Neural crest cell (in vitro differentiated cells): ENCODE data around the gene PPARA. TPM values are rescaled to one million over a fixed set of nuclear protein-coding genes. Genes with fewer than 3 reads are reported as not detected.

Experiments
- DNase-seq: peaks from one replicate; pipeline ENCODE4 v3.0.0; 2021; ENCODE audit warnings: low read depth, mixed read lengths, low spot score
- H3K27ac Mint-ChIP-seq: one replicate; pipeline ENCODE4 v1.8.0; 2021; ENCODE audit warnings: mild to moderate bottlenecking, mixed read lengths; ENCODE audit not compliant: unreplicated experiment
- H3K27me3 Mint-ChIP-seq: 2 replicates; pipeline ENCODE4 v1.8.0; 2021; ENCODE audit warnings: low read depth, mild to moderate bottlenecking, mixed read lengths
- H3K36me3 Mint-ChIP-seq: 2 replicates; pipeline ENCODE4 v1.8.0; 2021; ENCODE audit warnings: low read depth, mild to moderate bottlenecking, mixed read lengths
- H3K4me1 Mint-ChIP-seq: 2 replicates; pipeline ENCODE4 v1.8.0; 2021; ENCODE audit warnings: mixed read lengths
- H3K4me3 Mint-ChIP-seq: one replicate; pipeline ENCODE4 v1.8.0; 2021; ENCODE audit warnings: mild to moderate bottlenecking, mixed read lengths
- H3K9me3 Mint-ChIP-seq: 2 replicates; pipeline ENCODE4 v1.8.0; 2021; ENCODE audit warnings: mixed read lengths
- CTCF ChIP-seq: fragments of 200-600 bp; sonication (generic); conservative IDR thresholded peaks from 2 replicates; pipeline ENCODE4 v1.5.0; 2021; ENCODE audit warnings: antibody characterized with exemption, mild to moderate bottlenecking
- total RNA-seq: library from RNA; stranded (reverse); gene quantifications from 2 replicates; pipeline ENCODE4 v1.2.1, GENCODE V29; 2021

PPARA gene
- total RNA-seq, 1 donor from 2014 or later = 15.6 TPM

GRCh38 chr22:46104170-46104880 is 46.0 kb upstream of the PPARA start:
- H3K4me3 Mint-ChIP-seq = no peak overlapping the region
- no peak overlapping the region for H3K27ac Mint-ChIP-seq
- TF ChIP-seq CTCF = no peak
- H3K36me3 Mint-ChIP-seq = no peaks in the 10 kb centered on the region
- no peaks in the 10 kb centered on the region for H3K27me3 Mint-ChIP-seq
- peaks cover 3% of the 10 kb centered on the region for H3K4me1 Mint-ChIP-seq
- H3K9me3 Mint-ChIP-seq = no peaks in the 10 kb centered on the region
- no peak for DNase-seq

- H3K4me3 Mint-ChIP-seq = no peak overlapping the region
- no peak overlapping the region for H3K27ac Mint-ChIP-seq
- peaks cover 3% of the 10 kb centered on the region for H3K4me1 Mint-ChIP-seq
- H3K27me3 Mint-ChIP-seq = no peaks in the 10 kb centered on the region
- no peak for DNase-seq
- H3K36me3 Mint-ChIP-seq = no peaks in the 10 kb centered on the region
- no peaks in the 10 kb centered on the region for H3K9me3 Mint-ChIP-seq
- TF ChIP-seq CTCF = no peak
Observed at GRCh38 chr22:46104881-46105493, 45.3 kb upstream of the PPARA start.

GRCh38 chr22:46105494-46106278 is 44.6 kb upstream of the PPARA start:
- TF ChIP-seq CTCF = no peak
- Mint-ChIP-seq H3K4me1 (peaks cover 3% of the 10 kb centered on the region), H3K9me3 (no peaks in the 10 kb centered on the region), H3K4me3 (no peak overlapping the region), H3K36me3 (no peaks in the 10 kb centered on the region), H3K27me3 (no peaks in the 10 kb centered on the region), H3K27ac (no peak overlapping the region)
- no peak for DNase-seq

GRCh38 chr22:46106279-46107022 is 43.9 kb upstream of the PPARA start:
- H3K9me3 Mint-ChIP-seq = no peaks in the 10 kb centered on the region
- H3K4me1 Mint-ChIP-seq = peaks cover 3% of the 10 kb centered on the region
- H3K36me3 Mint-ChIP-seq = no peaks in the 10 kb centered on the region
- H3K27ac Mint-ChIP-seq = no peak overlapping the region
- H3K27me3 Mint-ChIP-seq = no peaks in the 10 kb centered on the region
- DNase-seq = no peak
- TF ChIP-seq CTCF = no peak
- no peak overlapping the region for H3K4me3 Mint-ChIP-seq

- peaks cover 3% of the 10 kb centered on the region for H3K4me1 Mint-ChIP-seq
- H3K4me3 Mint-ChIP-seq = no peak overlapping the region
- no peaks in the 10 kb centered on the region for H3K27me3 Mint-ChIP-seq
- no peak for TF ChIP-seq CTCF
- H3K9me3 Mint-ChIP-seq = no peaks in the 10 kb centered on the region
- no peaks in the 10 kb centered on the region for H3K36me3 Mint-ChIP-seq
- no peak for DNase-seq
- H3K27ac Mint-ChIP-seq = no peak overlapping the region
Observed at GRCh38 chr22:46107089-46107664, 43.1 kb upstream of the PPARA start.
